Measurements from ENCODE around the gene CCR9.
"Not testable (repeated sequence)": the region's sequence is repeated elsewhere in the genome, so short reads cannot be mapped to it uniquely, and the experiment has no call there.

CCR9 gene

DNA sequence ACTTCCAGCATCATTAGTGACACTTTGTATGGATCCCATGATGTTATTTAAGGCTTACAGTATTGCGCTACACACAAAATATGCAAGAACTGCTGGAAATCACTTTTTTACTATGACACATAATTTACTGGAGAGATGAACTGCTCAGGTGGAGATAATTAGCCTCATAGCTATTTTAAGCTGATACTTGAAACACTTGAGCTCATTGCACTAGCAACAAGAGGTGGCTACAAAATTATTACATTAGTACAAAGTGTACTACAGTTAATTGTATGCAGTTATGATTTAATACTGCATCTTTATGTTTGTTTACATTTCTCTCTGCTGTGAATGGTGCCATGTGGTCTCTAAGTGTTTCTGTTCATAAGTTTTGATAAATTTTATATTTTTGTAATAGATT is 38.0 kb upstream of the CCR9 start:
- no peak for DNase-seq (ENCODE audit: low read depth)
- in situ Hi-C loops (cut with HindIII; ENCODE audit: low sequenced_read_pairs): no loop called here
- TF ChIP-seq, protein P1, sequence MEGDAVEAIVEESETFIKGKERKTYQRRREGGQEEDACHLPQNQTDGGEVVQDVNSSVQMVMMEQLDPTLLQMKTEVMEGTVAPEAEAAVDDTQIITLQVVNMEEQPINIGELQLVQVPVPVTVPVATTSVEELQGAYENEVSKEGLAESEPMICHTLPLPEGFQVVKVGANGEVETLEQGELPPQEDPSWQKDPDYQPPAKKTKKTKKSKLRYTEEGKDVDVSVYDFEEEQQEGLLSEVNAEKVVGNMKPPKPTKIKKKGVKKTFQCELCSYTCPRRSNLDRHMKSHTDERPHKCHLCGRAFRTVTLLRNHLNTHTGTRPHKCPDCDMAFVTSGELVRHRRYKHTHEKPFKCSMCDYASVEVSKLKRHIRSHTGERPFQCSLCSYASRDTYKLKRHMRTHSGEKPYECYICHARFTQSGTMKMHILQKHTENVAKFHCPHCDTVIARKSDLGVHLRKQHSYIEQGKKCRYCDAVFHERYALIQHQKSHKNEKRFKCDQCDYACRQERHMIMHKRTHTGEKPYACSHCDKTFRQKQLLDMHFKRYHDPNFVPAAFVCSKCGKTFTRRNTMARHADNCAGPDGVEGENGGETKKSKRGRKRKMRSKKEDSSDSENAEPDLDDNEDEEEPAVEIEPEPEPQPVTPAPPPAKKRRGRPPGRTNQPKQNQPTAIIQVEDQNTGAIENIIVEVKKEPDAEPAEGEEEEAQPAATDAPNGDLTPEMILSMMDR (IDR thresholded peaks at IDR 0.05; ENCODE audit: low read depth, low read length, missing control alignments): no peak
- H3K4me3 ChIP-seq (ENCODE audit: low read depth, low read length): no peak overlapping the region

DNA sequence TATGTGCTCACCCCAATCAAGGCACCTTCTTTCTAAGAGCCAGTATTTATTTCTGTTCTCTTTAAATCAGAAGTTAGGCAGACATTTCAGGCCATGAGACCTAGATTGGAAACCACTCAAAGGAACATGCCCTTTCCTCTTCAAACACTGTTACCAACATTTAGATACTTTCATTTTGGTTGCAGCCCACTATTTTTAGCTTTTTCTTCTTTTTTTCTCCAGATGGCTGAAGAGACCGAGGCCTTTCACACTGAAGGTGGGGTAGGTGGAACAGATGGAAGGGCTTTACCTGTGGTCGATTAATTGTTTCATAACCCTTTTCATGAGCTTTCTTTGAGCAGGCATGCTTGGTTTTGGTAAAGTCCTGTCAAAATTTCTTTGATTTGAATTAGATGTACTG is 33.5 kb upstream of the CCR9 start:
- TF ChIP-seq, protein P1 (IDR thresholded peaks at IDR 0.05; ENCODE audit: low read depth, low read length, missing control alignments): no peak
- DNase-seq (ENCODE audit: low read depth): no peak
- in situ Hi-C loops (cut with HindIII; ENCODE audit: low sequenced_read_pairs): no loop called here
- H3K4me3 ChIP-seq (ENCODE audit: low read depth, low read length): no peak overlapping the region

DNA sequence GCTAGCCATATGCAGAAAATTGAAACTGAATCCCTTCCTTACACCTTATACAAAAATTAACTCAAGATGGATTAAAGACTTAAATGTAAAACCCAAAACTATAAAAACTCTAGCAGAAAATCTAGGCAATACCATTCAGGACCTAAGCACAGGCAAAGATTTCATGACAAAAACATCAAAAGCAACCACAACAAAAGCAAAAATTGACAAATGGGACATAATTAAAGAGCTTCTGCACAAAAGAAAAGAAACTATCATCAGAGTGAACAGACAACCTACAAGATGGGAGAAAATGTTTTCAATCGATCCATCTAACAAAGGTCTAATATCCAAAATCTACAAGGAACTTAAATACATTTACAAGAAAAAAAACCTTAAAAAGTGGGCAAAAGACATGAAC is 30.0 kb upstream of the CCR9 start:
- in situ Hi-C loops (cut with HindIII; ENCODE audit: low sequenced_read_pairs); DNase-seq (ENCODE audit: low read depth): not testable (repeated sequence)

DNA sequence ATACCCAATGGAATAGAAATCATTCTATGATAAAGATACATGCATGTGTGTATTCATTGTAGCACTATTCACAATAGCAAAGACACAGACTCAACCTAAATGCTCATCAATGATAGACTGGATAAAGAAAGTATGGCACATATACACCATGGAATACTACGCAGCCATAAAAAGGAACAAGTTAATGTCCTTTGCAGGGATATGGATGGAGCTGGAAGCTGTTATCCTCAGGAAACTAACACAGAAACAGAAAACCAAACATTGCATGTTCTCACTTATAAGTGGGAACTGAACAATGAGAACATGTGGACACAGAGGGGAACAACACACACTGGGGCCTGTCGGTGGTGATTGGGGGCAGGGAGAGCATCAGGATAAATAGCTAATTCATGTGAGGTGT is 29.3 kb upstream of the CCR9 start:
- H3K4me3 ChIP-seq (ENCODE audit: low read depth, low read length); in situ Hi-C loops (cut with HindIII; ENCODE audit: low sequenced_read_pairs); DNase-seq (ENCODE audit: low read depth): not testable (repeated sequence)

More for the DNA sequence above, 30.0 kb upstream of the CCR9 start:
- H3K4me3 ChIP-seq (ENCODE audit: low read depth, low read length): not testable (repeated sequence)

DNA sequence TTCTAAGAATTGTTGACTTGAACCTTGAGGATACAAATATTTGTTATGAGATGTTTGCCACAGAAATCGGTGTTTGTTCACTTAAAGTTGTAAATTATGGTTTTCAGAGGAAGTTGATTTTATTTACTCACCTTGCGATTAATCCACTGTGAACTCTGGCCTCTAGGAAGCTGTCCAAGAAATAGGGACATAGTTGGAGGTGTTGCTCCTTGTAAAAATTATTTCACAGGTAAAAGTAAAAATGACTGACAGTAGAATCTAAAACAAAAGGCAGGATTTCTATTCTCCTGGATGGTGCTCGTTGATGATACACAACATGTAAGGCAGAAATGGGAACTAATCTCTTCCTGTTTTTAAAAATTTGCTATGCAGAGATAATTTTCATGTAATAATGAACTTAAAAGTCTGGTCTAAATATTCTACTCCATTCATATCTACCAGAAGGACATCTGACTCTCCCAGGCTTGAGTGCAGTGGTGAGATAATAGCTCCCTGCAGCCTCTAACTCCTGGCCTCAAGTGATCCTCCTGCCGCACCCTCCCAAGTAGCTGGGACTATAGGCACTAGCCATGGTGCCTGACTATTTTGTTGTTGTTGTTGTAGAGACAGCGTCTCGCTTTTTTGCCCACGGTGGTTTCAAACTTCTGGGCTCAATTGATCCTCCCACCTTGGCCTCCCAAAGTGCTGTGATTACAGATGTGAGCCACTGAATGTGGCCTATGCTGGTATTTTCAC is 27.4 kb upstream of the CCR9 start:
- no peak overlapping the region for H3K4me3 ChIP-seq (ENCODE audit: low read depth, low read length)
- no peak for DNase-seq (ENCODE audit: low read depth)
- TF ChIP-seq, protein P1 (IDR thresholded peaks at IDR 0.05; ENCODE audit: low read depth, low read length, missing control alignments): no peak
- in situ Hi-C loops (cut with HindIII; ENCODE audit: low sequenced_read_pairs): no loop called here

DNA sequence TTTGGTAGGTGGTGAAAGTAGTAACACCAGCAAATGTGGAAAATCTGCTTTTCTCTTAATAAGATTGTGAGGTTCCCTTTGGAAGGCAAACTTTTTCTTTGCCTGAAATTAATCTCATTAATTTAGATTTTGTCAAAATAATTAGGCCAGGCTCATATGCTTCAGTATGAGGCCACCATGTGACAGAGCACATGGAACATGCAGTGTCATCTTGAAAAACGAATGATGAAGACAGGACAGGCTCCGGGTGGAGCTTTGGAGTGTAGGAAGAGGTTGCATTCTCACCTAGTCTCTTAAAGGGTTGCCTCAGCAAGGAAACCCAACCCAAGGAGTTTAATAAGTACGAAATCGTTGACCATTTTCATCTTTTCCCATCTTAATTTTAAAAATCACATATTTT is 25.9 kb upstream of the CCR9 start:
- TF ChIP-seq, protein P1 (IDR thresholded peaks at IDR 0.05; ENCODE audit: low read depth, low read length, missing control alignments): no peak
- in situ Hi-C loops (cut with HindIII; ENCODE audit: low sequenced_read_pairs): no loop called here
- DNase-seq (ENCODE audit: low read depth): no peak
- no peak overlapping the region for H3K4me3 ChIP-seq (ENCODE audit: low read depth, low read length)

GRCh38 chr3:45861043-45861719 is 25.2 kb upstream of the CCR9 start:
- TF ChIP-seq, protein P1 (IDR thresholded peaks at IDR 0.05; ENCODE audit: low read depth, low read length, missing control alignments): no peak
- no peak for DNase-seq (ENCODE audit: low read depth)
- in situ Hi-C loops (cut with HindIII; ENCODE audit: low sequenced_read_pairs): no loop called here
- H3K4me3 ChIP-seq (ENCODE audit: low read depth, low read length): no peak overlapping the region

All from astrocyte of the cerebellum (primary cell).